ENCODE measurements around the gene SORCS2.

Gene SORCS2

GRCh38 chr4:7306021-7306965, 114.0 kb downstream of the SORCS2 start:
- DNase-seq (ENCODE audit: low read depth), result no peak

GRCh38 chr4:7306986-7307385, 114.6 kb downstream of the SORCS2 start:
- no peak for DNase-seq (ENCODE audit: low read depth)

GRCh38 chr4:7307394-7308099, 115.2 kb downstream of the SORCS2 start:
- DNase-seq (ENCODE audit: low read depth), result no peak

GRCh38 chr4:7309181-7309580, 116.8 kb downstream of the SORCS2 start:
- no peak for DNase-seq (ENCODE audit: low read depth)

DNA sequence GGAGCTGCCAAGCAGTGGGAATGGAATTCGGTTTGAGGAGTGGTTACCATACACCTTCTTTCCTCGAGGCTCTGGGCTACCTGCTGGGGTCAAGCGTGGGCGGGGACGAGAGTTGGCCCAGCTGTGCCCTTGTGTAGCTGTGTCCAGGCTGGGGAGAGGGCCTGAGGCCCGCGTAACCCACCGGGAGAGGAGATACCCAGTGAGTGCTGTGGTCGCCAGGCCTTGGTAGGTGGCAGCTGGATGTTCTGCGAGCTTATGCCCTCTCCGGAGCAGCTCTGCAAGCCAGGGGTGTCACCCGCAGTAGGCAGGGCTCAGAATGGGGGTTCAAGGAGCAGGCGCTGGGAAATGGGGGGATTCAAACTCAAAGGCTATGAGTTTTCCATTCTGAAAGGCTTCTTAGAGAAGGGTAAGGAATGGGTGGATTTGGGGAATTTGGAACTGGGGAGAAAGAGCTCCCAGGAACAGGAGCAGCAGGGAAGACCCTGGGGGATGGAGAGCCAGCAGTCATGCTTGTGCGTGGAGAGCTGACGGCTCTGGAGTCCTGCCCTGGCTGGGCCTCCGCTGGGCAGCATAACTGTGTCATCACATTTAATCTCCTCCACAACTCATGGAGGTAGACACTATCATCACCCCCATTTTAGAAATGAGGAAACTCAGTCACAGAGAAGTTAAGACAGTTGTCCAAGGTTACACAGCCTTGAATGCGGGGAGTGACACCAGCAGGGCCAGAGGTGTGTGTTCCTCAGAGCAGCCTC, 117.5 kb downstream of the SORCS2 start:
- no peak for DNase-seq (ENCODE audit: low read depth)

DNA sequence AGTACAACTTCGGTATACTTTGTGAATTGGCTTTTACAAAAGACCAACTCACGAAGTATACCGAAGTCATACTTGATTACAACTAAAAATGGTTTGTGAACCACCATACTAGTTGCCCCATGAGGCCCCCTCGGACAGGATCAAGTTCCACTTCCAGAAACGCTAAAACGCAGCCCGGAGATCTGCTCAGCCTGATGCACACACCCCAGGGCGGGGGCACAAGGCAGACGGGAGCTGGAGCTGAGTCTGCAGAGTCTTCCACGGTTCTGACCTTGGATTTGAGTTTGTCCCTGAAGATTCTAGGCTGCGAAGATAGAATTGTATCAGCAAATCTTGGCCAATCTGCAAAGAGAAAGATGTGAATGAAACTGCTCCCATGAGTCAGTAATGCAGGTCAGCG, 118.1 kb downstream of the SORCS2 start:
- no peak for DNase-seq (ENCODE audit: low read depth)

DNA sequence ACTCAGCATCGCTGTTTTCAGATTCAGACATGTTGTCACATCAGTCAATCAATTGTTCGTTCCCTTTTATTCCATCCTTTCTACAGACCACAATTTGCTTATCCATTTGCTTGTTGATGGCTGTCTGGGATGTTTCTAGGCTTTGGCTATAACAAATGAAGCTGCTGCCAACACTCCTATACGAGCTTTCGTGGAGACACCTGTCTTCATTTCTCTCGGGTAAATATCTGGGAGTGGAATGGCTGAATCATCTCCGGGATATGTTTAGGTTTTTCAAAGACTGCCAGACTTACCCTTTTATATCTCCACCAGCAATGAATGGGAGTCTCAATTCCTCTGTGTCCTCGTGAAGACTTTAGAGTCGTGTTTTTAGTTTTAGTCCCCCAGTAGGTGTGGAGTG, 118.9 kb downstream of the SORCS2 start:
- no peak for DNase-seq (ENCODE audit: low read depth)

DNA sequence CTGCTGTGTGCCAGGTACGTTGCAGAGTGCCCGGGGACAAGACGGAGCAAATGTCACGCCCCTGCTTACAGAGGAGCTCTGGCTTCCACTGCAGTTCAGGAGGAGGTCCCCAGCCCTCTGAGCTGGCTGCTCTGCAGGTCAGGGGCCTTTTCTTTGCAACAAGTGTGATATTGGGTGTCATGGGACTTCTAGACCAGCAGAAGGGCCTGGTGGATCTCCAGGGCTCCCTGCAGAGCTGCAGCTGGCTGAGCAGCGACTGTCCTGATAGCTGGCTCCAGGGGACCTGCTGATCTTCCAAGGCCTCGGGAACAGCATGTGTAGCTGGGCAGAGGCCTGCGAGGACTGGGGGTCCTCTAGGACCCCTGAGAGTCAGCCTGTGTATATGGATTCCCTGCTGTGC, 120.4 kb downstream of the SORCS2 start:
- no peak for DNase-seq (ENCODE audit: low read depth)

GRCh38 chr4:7313347-7313811, 121.0 kb downstream of the SORCS2 start:
- DNase-seq (ENCODE audit: low read depth), result no peak

- DNase-seq (ENCODE audit: low read depth), result no peak
These were observed 121.7 kb downstream of the SORCS2 start for GRCh38 chr4:7313991-7314390.

- DNase-seq (ENCODE audit: low read depth), result no peak
These were observed 122.9 kb downstream of the SORCS2 start for GRCh38 chr4:7315286-7315685.

DNA sequence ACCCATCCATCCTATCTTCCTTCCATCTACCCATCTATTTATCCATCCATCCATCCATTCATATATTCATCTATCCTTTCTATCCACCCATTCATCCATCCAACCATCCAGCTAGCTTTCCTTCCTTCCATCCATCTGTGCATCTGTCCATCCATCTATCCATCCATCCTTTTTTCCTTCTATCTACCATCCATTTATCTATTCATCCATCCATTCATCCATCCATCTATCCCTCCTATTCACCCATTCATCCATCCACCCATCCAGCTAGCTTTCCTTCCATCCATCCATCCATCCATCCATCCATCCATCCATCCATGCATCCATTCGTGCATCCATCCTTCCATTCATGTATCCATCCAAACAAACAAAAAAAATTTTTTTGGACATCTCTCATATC, 123.6 kb downstream of the SORCS2 start:
- DNase-seq (ENCODE audit: low read depth), result no peak

DNA sequence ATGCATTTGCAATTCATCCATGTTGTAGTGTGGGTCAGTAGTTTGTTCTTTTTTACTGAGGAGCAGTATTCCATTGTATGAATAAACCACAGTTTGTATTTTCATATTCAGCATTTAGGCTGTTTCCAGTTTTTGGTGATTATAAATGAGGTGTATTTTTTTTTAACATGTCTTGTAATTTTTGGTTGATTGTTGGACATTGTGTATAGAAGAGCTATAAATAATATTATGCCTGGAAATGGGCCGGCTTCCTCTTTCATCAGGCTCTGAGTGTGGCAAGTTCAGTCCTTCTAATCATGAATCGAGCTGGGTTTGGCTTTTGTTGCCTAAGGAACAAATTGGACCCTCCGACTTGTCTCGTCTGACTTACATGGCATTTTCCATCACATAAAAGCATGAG, 126.7 kb downstream of the SORCS2 start:
- no peak for DNase-seq (ENCODE audit: low read depth)

DNA sequence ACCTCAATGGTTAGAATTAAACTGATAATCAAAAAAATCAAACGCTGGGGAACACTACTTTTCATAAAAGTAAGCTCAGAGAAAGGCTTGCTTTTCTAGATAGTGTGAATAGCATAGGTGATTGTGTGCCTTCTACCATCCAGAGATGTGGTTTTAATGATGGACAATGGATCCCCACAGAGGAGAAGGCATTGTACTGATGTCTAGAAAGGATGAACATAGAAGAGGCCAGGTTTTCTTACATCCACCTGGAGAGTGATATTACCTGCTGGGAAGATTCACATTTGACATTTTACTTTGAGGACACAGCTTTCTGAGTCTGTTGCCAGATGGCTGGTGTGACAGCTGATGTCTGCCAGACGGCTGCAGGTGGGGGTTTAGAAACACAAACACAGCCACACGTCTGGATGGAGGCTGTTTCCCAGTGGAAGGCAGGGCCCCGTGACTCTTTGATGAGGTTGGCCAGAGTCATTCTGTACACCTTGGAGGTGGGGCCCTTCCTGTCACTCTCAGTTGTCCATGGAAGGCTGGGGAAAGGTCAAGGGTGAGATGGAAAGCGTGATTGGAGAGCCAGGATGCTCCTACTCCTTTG, 128.0 kb downstream of the SORCS2 start:
- no peak for DNase-seq (ENCODE audit: low read depth)

- DNase-seq (ENCODE audit: low read depth), result no peak
These were observed 130.0 kb downstream of the SORCS2 start for GRCh38 chr4:7322166-7322991.

DNA sequence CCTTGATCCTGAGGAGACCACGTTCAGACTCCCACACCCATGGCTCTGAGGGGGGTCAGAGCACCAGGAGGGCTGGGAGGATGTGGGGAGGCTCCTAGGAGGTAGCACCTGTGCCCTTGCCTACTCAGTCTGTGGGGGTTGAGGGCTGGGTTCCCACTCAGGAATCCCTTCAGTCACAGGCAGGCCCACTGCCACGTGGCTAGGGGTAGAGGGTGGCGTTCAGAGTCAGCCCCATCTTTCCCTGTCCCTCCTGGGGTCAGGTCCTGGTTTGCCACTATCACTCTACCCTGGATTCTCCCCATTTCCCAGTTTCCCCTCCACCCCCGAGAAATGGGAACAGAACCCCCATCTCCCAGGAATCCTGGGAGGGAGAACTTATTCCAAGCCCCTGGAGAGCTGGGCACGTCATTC, 131.1 kb downstream of the SORCS2 start:
- no peak for DNase-seq (ENCODE audit: low read depth)

- no peak for DNase-seq (ENCODE audit: low read depth)
These were observed 131.7 kb downstream of the SORCS2 start for GRCh38 chr4:7323872-7324650.

GRCh38 chr4:7324651-7325121, 132.3 kb downstream of the SORCS2 start:
- DNase-seq (ENCODE audit: low read depth), result no peak

GRCh38 chr4:7325541-7325940, 133.2 kb downstream of the SORCS2 start:
- no peak for DNase-seq (ENCODE audit: low read depth)

DNA sequence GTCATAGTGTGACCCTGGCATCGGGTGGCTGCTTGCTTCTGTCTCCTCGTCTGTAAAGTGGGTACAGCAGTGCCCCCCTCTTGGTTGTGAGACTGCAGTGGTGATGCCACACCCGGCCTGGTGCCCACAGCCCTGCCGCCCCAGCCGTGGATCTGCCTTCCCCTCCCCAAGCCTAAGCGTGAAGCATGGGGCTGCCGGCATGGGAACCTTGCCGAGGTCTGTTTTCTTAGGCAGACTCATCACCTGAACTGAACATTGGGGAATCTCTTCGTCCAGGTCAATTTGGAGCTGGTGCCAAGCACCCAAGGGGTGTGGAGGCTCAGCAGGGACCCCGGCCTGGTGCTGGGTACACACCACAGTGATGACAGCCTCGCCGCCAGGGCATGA, 134.0 kb downstream of the SORCS2 start:
- no peak for DNase-seq (ENCODE audit: low read depth)

Measured in stimulated activated CD8-positive, alpha-beta memory T cell treated with anti-CD3 and anti-CD28 coated beads, Interleukin-15, amount 100 ng/mL, for 24 hours (primary cell).